BE2C (cell line): ENCODE measurements around the gene TRABD.

Source experiments
- DNase-seq: peaks from one replicate; pipeline ENCODE4 v3.0.0-alpha.2; 2020
- H3K27me3 ChIP-seq: fragments of 250-450 bp; sonication (Bioruptor Pico); 2 replicates; pipeline ENCODE4 v1.5.1; 2020; ENCODE audit warnings: mild to moderate bottlenecking
- H3K36me3 ChIP-seq: fragments of 250-450 bp; sonication (Bioruptor Pico); 2 replicates; pipeline ENCODE4 v1.5.1; 2020; ENCODE audit warnings: mild to moderate bottlenecking
- H3K4me1 ChIP-seq: fragments of 250-450 bp; sonication (Bioruptor Pico); 2 replicates; pipeline ENCODE4 v1.5.1; 2020
- H3K4me3 ChIP-seq: 2 replicates; pipeline ENCODE4 v1.5.1; 2011; ENCODE audit warnings: low read depth, low read length
- H3K9me3 ChIP-seq: fragments of 250-450 bp; sonication (Bioruptor Pico); 2 replicates; pipeline ENCODE4 v1.5.1; 2020
- TF ChIP-seq, protein P1 (sequence below): IDR thresholded peaks from 2 replicates; pipeline ENCODE4 v1.5.1; 2012; ENCODE audit warnings: mild to moderate bottlenecking, low read depth, low read length

TRABD gene

DNA sequence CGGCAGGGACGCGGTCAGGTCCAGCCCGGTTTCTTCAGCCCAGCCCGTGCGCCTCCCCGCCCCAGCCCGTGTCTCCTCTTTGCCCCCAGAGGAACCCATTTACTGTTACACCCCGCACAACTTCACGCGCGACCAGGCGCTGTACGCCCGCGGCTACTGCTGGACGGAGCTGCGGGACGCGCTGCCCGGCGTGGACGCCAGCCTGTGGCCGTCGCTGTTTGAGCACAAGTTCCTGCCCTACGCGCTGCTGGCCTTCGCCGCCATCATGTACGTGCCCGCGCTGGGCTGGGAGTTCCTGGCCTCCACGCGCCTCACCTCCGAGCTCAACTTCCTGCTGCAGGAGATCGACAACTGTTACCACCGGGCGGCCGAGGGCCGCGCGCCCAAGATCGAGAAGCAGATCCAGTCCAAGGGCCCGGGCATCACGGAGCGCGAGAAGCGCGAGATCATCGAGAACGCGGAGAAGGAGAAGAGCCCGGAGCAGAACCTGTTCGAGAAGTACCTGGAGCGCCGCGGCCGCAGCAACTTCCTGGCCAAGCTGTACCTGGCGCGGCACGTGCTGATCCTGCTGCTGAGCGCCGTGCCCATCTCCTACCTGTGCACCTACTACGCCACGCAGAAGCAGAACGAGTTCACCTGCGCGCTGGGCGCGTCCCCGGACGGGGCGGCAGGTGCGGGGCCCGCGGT is 8.7 kb upstream of the TRABD start:
- Histone ChIP-seq H3K4me3 (no peak overlapping the region), H3K27me3 (no peaks in the 10 kb centered on the region), H3K9me3 (no peaks in the 10 kb centered on the region; the same call in 1 of the 2 replicates), H3K4me1 (no peaks in the 10 kb centered on the region), H3K36me3 (no peaks in the 10 kb centered on the region)
- TF ChIP-seq, protein P1, sequence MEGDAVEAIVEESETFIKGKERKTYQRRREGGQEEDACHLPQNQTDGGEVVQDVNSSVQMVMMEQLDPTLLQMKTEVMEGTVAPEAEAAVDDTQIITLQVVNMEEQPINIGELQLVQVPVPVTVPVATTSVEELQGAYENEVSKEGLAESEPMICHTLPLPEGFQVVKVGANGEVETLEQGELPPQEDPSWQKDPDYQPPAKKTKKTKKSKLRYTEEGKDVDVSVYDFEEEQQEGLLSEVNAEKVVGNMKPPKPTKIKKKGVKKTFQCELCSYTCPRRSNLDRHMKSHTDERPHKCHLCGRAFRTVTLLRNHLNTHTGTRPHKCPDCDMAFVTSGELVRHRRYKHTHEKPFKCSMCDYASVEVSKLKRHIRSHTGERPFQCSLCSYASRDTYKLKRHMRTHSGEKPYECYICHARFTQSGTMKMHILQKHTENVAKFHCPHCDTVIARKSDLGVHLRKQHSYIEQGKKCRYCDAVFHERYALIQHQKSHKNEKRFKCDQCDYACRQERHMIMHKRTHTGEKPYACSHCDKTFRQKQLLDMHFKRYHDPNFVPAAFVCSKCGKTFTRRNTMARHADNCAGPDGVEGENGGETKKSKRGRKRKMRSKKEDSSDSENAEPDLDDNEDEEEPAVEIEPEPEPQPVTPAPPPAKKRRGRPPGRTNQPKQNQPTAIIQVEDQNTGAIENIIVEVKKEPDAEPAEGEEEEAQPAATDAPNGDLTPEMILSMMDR, result no peak
- DNase-seq, result no peak

DNA sequence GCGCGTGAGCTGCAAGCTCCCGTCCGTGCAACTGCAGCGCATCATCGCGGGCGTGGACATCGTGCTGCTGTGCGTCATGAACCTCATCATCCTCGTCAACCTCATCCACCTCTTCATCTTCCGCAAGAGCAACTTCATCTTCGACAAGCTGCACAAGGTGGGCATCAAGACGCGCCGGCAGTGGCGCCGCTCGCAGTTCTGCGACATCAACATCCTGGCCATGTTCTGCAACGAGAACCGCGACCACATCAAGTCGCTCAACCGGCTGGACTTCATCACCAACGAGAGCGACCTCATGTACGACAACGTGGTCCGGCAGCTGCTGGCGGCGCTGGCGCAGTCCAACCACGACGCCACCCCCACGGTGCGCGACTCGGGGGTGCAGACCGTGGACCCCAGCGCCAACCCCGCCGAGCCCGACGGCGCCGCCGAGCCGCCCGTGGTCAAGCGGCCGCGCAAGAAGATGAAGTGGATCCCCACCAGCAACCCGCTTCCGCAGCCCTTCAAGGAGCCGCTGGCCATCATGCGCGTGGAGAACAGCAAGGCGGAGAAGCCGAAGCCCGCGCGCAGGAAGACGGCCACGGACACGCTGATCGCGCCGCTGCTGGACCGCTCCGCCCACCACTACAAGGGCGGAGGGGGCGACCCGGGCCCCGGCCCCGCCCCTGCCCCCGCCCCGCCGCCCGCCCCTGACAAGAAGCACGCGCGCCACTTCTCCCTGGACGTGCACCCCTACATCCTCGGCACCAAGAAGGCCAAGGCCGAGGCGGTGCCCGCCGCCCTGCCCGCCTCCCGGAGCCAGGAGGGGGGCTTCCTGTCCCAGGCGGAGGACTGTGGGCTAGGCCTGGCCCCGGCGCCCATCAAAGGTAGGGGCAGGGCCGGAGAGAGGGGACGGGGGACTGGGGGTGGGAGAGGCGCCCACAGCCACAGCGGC is 7.9 kb upstream of the TRABD start:
- no peak overlapping the region for H3K4me3 ChIP-seq
- TF ChIP-seq, protein P1, result no peak
- H3K4me1 ChIP-seq, result no peaks in the 10 kb centered on the region
- DNase-seq, result no peak
- no peaks in the 10 kb centered on the region; the same call in 1 of the 2 replicates for H3K9me3 ChIP-seq
- H3K36me3 ChIP-seq, result no peaks in the 10 kb centered on the region
- no peaks in the 10 kb centered on the region for H3K27me3 ChIP-seq

DNA sequence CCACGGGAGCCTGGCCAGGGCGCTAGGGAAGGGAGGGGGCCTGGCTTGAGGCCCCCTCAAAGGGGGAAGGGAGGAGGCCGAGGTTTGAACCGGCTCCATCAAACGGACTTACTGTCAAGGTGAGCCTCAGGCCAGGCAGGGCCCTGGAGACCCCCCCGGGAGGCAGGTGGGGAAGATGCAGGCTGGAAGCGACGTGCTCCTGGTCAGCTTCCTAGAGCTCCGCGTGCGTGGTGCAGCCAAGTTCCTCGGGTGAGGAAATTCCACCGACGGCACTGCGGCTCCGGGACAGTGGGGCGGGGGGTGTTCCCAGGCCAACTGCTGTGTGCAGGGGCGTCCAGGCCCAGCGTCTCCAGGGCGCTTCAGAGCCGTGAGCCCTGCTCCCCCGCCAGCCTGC is 7.2 kb upstream of the TRABD start:
- Histone ChIP-seq H3K27me3 (no peaks in the 10 kb centered on the region), H3K9me3 (no peaks in the 10 kb centered on the region; the same call in 1 of the 2 replicates), H3K4me3 (no peak overlapping the region), H3K4me1 (no peaks in the 10 kb centered on the region), H3K36me3 (no peaks in the 10 kb centered on the region)
- no peak for DNase-seq
- TF ChIP-seq, protein P1, result no peak

DNA sequence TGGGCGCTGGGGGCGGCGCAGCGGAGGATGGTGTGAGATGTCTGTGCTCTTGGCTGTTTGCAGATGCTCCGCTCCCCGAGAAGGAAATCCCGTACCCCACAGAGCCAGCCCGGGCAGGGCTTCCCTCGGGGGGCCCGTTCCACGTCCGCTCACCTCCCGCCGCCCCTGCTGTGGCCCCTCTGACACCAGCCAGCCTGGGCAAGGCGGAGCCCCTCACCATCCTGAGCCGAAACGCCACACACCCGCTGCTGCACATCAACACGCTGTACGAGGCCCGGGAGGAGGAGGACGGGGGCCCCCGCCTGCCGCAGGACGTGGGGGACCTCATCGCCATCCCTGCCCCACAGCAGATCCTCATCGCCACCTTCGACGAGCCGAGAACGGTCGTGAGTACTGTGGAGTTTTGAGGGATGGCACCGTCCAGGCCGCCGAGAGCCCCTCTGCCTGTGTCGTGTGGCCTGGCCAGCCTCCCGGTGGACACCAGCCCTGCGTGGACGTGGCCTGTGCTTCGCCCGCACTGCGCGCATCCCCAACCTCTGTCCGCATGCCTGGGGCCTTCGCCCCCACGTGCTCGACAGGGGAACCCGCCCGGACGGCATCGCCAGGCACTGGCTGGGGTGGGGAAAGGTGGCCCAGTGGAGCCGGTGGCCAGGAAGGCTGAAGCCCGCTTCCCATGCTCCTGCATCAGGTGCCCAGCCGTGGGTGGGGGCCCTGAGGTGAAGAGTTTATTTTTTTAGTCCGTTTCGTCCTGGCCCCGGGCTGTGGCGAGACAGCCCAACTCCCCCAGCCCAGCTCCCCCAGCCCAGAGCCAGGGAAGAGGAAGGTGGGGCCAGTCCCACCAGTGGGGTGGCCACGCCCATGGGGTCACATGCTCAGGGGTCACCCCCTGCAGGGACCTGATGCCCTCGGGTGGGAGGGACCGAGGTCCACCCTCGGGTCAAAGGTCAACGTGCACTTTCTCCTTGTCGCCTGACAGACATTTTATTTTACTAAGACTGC is 6.5 kb upstream of the TRABD start:
- no peaks in the 10 kb centered on the region for H3K27me3 ChIP-seq
- no peaks in the 10 kb centered on the region for H3K4me1 ChIP-seq
- DNase-seq, result no peak
- H3K9me3 ChIP-seq, result no peaks in the 10 kb centered on the region
- H3K36me3 ChIP-seq, result no peaks in the 10 kb centered on the region
- TF ChIP-seq, protein P1, result no peak
- H3K4me3 ChIP-seq, result no peak overlapping the region

DNA sequence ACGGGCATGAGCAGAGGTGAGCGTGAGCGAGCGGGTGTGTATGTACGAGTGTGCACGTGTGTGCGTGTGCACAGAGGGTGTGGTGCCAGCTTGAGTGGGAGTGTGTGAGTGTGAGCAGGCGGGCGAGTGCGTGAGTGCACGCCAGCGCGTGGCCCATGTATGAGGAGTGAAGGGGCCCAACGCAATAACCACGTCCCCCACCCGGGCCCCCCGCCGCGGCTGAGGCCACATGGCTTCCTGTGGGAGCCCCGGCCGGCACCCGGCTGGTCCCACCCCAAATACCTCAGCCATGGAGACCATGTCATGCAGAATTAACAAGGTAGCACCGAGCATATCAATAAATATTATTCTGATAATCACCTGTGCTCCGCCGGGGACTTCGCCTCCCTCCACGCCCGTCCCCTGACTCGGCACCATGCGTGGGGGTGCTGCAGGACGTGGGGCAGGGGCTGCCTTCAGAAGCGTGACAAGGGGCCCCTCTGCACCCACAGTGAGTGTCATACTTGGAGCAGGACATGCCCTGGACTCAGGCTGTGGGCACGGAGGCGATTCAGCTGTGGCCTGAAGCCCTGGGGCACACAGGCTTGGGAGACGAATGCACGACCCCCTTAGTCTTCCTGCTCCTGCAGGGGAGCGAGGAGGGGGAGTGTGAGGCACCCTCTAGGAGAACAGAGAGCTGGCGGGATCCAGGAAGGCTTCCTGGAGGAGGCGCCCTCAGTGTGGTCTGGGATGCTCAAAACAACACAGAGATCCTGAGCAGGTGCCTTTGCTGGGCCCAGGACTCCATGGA is 5.6 kb upstream of the TRABD start:
- TF ChIP-seq, protein P1, result no peak
- no peak for DNase-seq
- Histone ChIP-seq H3K4me3 (no peak overlapping the region), H3K9me3 (no peaks in the 10 kb centered on the region), H3K4me1 (no peaks in the 10 kb centered on the region), H3K27me3 (no peaks in the 10 kb centered on the region), H3K36me3 (no peaks in the 10 kb centered on the region)
